Fibroblast of lung (primary cell): ENCODE measurements around the gene ALDH1L2. TPM values are rescaled to one million over a fixed set of nuclear protein-coding genes. Genes with fewer than 3 reads are reported as not detected.

ENCODE experiments used
- DNase-seq, 2 donors: peaks; one replicate each; pipeline versions ENCODE4 v3.0.0 to v3.0.0-alpha.2; 2010; ENCODE audit warnings: low read depth in 2 of 2
- H2AFZ ChIP-seq: 2 replicates; pipeline ENCODE4 v1.5.1; 2012; ENCODE audit warnings: low read length, control low read depth, inconsistent platforms
- H3K27ac ChIP-seq: 2 replicates; pipeline ENCODE4 v1.5.1; 2011; ENCODE audit warnings: low read length, control low read depth; ENCODE audit not compliant: insufficient read depth
- H3K27me3 ChIP-seq: 2 replicates; pipeline ENCODE4 v1.5.1; 2011; ENCODE audit warnings: mild to moderate bottlenecking, low read length; ENCODE audit not compliant: control insufficient read depth, insufficient read depth
- H3K36me3 ChIP-seq: 2 replicates; pipeline ENCODE4 v1.5.1; 2011; ENCODE audit warnings: low read length; ENCODE audit not compliant: control insufficient read depth, insufficient read depth
- H3K4me1 ChIP-seq: 2 replicates; pipeline ENCODE4 v1.5.1; 2011; ENCODE audit warnings: low read length; ENCODE audit not compliant: control insufficient read depth, insufficient read depth; ENCODE audit errors: extremely low read depth
- H3K4me2 ChIP-seq: 2 replicates; pipeline ENCODE4 v1.5.1; 2011; ENCODE audit warnings: low read length, control low read depth; ENCODE audit not compliant: insufficient read depth; ENCODE audit errors: extremely low read depth
- H3K4me3 ChIP-seq, 4 experiments: fragments of 200-600 bp in 1 of 4; sonication (generic) in 1 of 4; replicated peaks in 1 of 4; 2 replicates each; pipeline ENCODE4 v1.5.1; 2011 to 2016; ENCODE audit warnings: low read length in 4 of 4, low read depth in 3 of 4, mild to moderate bottlenecking in 3 of 4, control low read depth in 2 of 4, inconsistent platforms in 1 of 4, mixed read lengths in 1 of 4; ENCODE audit not compliant: insufficient read depth in 1 of 4; ENCODE audit errors: control extremely low read depth in 1 of 4
- H3K79me2 ChIP-seq: 2 replicates; pipeline ENCODE4 v1.5.1; 2012; ENCODE audit warnings: mild to moderate bottlenecking, low read length, inconsistent platforms; ENCODE audit not compliant: control insufficient read depth, insufficient read depth
- H3K9ac ChIP-seq: 2 replicates; pipeline ENCODE4 v1.5.1; 2011; ENCODE audit warnings: mild to moderate bottlenecking, low read length, control low read depth; ENCODE audit not compliant: insufficient read depth
- H3K9me3 ChIP-seq: 2 replicates; pipeline ENCODE4 v1.5.1; 2012; ENCODE audit warnings: low read depth, low read length; ENCODE audit not compliant: control insufficient read depth, insufficient read depth
- H4K20me1 ChIP-seq: 2 replicates; pipeline ENCODE4 v1.5.1; 2011; ENCODE audit warnings: low read length; ENCODE audit not compliant: control insufficient read depth, insufficient read depth; ENCODE audit errors: extremely low read depth
- EZH2 ChIP-seq: IDR thresholded peaks from 2 replicates; pipeline ENCODE4 v1.5.1; 2012; ENCODE audit warnings: low read length, control low read depth, mild to moderate bottlenecking; ENCODE audit errors: missing control alignments
- polyA plus RNA-seq, 2 donors: library from polyadenylated mRNA; depleted of rRNA in 1 of 2; stranded (reverse) in 1 of 2; unstranded in 1 of 2; fragments of >200 nt; gene quantifications; 2 replicates each; pipeline ENCODE4 v1.2.1, GENCODE V29; 2011 to 2012; ENCODE audit warnings: missing spikeins in 1 of 2
- total RNA-seq: library from RNA; depleted of rRNA; stranded (reverse); fragments of >200 nt; gene quantifications from 2 replicates; pipeline ENCODE4 v1.2.1, GENCODE V29; 2014
- TF ChIP-seq, protein P1 (sequence below), 2 donors: IDR thresholded peaks in 1 of 2; conservative IDR thresholded peaks in 1 of 2; 1 replicate in 1 of 2; 2 replicates in 1 of 2; pipeline ENCODE4 v1.5.1; 2011 to 2012; ENCODE audit warnings: low read length in 2 of 2, control low read depth in 1 of 2, inconsistent platforms in 1 of 2, low read depth in 1 of 2, mild to moderate bottlenecking in 1 of 2

Gene ALDH1L2
- total and polyA plus RNA-seq, 2 donors (not counting 1 experiment from before 2014, with no cell fraction given): 59.1 to 88.2 TPM

GRCh38 chr12:105064564-105065178 lies 19.6 kb downstream of the ALDH1L2 start:
- Histone ChIP-seq H3K9ac (no peak overlapping the region), H3K4me2 (no peak overlapping the region)
- no peak for DNase-seq

GRCh38 chr12:105060715-105061378 lies 23.4 kb downstream of the ALDH1L2 start:
- Histone ChIP-seq H3K4me2 (no peak overlapping the region), H3K4me3 (no peak overlapping the region), H3K9me3 (no peaks in the 10 kb centered on the region), H3K4me1 (no peaks in the 10 kb centered on the region), H3K27ac (no peak overlapping the region), H3K9ac (no peak overlapping the region), H2AFZ (no peak overlapping the region), H3K27me3 (no peaks in the 10 kb centered on the region), H3K79me2 (no peaks in the 10 kb centered on the region), H3K36me3 (peaks cover 5% of the 10 kb centered on the region), H4K20me1 (no peaks in the 10 kb centered on the region)
- no peak for TF ChIP-seq EZH2
- no peak for DNase-seq

More at GRCh38 chr12:105064564-105065178, 19.6 kb downstream of the ALDH1L2 start:
- Histone ChIP-seq H3K36me3 (peaks cover 11% of the 10 kb centered on the region), H3K79me2 (no peaks in the 10 kb centered on the region), H4K20me1 (no peaks in the 10 kb centered on the region), H3K9me3 (no peaks in the 10 kb centered on the region), H2AFZ (no peak overlapping the region), H3K27ac (no peak overlapping the region), H3K4me3 (no peak overlapping the region), H3K27me3 (no peaks in the 10 kb centered on the region), H3K4me1 (no peaks in the 10 kb centered on the region)
- TF ChIP-seq, protein P1, sequence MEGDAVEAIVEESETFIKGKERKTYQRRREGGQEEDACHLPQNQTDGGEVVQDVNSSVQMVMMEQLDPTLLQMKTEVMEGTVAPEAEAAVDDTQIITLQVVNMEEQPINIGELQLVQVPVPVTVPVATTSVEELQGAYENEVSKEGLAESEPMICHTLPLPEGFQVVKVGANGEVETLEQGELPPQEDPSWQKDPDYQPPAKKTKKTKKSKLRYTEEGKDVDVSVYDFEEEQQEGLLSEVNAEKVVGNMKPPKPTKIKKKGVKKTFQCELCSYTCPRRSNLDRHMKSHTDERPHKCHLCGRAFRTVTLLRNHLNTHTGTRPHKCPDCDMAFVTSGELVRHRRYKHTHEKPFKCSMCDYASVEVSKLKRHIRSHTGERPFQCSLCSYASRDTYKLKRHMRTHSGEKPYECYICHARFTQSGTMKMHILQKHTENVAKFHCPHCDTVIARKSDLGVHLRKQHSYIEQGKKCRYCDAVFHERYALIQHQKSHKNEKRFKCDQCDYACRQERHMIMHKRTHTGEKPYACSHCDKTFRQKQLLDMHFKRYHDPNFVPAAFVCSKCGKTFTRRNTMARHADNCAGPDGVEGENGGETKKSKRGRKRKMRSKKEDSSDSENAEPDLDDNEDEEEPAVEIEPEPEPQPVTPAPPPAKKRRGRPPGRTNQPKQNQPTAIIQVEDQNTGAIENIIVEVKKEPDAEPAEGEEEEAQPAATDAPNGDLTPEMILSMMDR (conservative IDR thresholded peaks at IDR 0.05 in 1 of 2, IDR thresholded peaks at IDR 0.05 in 1 of 2; ENCODE audit: low read depth in 1 of 2, low read length in 2 of 2): no peak
- TF ChIP-seq EZH2: no peak

GRCh38 chr12:105057174-105057573 lies 27.1 kb downstream of the ALDH1L2 start:
- DNase-seq: peak in 1 of 2 donors; percentile 27
- Histone ChIP-seq H4K20me1 (no peaks in the 10 kb centered on the region), H3K36me3 (no peaks in the 10 kb centered on the region)

GRCh38 chr12:105053116-105053572 lies 31.1 kb downstream of the ALDH1L2 start:
- peaks cover 3% of the 10 kb centered on the region for H3K36me3 ChIP-seq
- no peaks in the 10 kb centered on the region for H3K4me1 ChIP-seq
- H3K79me2 ChIP-seq: no peaks in the 10 kb centered on the region
- H4K20me1 ChIP-seq: no peaks in the 10 kb centered on the region
- no peak overlapping the region for H3K4me2 ChIP-seq
- no peaks in the 10 kb centered on the region for H3K27me3 ChIP-seq
- H3K4me3 ChIP-seq: no peak overlapping the region
- H2AFZ ChIP-seq: no peak overlapping the region
- H3K9ac ChIP-seq: no peak overlapping the region
- no peak for TF ChIP-seq EZH2
- TF ChIP-seq, protein P1 (conservative IDR thresholded peaks at IDR 0.05 in 1 of 2, IDR thresholded peaks at IDR 0.05 in 1 of 2; ENCODE audit: low read depth in 1 of 2, low read length in 2 of 2): peak; percentile 90 to 98
- DNase-seq: peak; percentile 51 to 88
- no peak overlapping the region for H3K27ac ChIP-seq
- H3K9me3 ChIP-seq: no peaks in the 10 kb centered on the region

More at GRCh38 chr12:105057174-105057573, 27.1 kb downstream of the ALDH1L2 start:
- no peak overlapping the region for H3K27ac ChIP-seq
- H3K27me3 ChIP-seq: no peaks in the 10 kb centered on the region
- no peaks in the 10 kb centered on the region for H3K9me3 ChIP-seq
- TF ChIP-seq EZH2: no peak
- no peak overlapping the region for H2AFZ ChIP-seq
- no peaks in the 10 kb centered on the region for H3K79me2 ChIP-seq
- H3K4me1 ChIP-seq: no peaks in the 10 kb centered on the region
- no peak overlapping the region for H3K4me3 ChIP-seq
- no peak overlapping the region for H3K4me2 ChIP-seq
- no peak overlapping the region for H3K9ac ChIP-seq
